MM.1S (cell line): ENCODE data around the gene ATIC.

Experiments used
- CTCF ChIP-seq: fragments of 300-600 bp; sonication (generic); IDR thresholded peaks from 2 replicates; pipeline ENCODE4 v1.5.1; 2016; ENCODE audit warnings: antibody characterized with exemption, low read length, mixed read lengths
- EZH2 ChIP-seq: fragments of 300-600 bp; sonication (generic); optimal IDR thresholded peaks from 2 replicates; pipeline ENCODE3; 2017; ENCODE audit warnings: low read depth, mild to moderate bottlenecking, antibody characterized with exemption, low read length, mixed read lengths
- EZH2phosphoT487 ChIP-seq: fragments of 300-600 bp; sonication (generic); IDR thresholded peaks from 2 replicates; pipeline ENCODE4 v1.6.1; 2018; ENCODE audit warnings: antibody characterized with exemption, low read length

DNA sequence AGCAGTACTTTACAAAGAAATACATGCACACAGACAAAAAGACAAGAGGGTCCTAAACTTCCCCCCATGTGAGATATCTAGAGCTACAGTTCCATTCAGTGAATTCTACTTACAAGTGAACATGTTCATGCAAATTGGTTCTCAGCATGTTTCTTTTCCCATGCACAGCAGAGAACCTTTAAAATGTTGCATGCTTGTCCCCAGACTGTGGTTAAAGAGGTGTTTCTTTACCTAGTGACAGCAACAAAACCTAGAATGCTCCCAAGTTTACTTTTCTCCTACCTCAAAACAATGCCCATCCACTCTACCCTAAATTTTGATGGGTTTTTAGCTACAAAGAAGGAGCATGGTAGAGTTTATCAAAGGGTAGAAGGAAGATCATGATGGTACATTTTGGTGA lies 80.3 kb downstream of the ATIC start:
- no peak for TF ChIP-seq EZH2
- no peak for TF ChIP-seq CTCF
- TF ChIP-seq EZH2phosphoT487: no peak
